Measurements from ENCODE around the gene MYO1A. TPM values are rescaled to one million over a fixed set of nuclear protein-coding genes. Genes with fewer than 3 reads are reported as not detected.

MYO1A gene
- total RNA-seq, 1 experiment from 2014 or later, result 0.26 TPM

- Histone ChIP-seq H3K4me2 (ENCODE audit: insufficient read depth, insufficient read length, low read length) (no peak overlapping the region), H3K27ac (ENCODE audit: insufficient read length, low read depth, low read length) (no peak overlapping the region), H4K5ac (ENCODE audit: insufficient read length, low read depth, low read length) (no peak overlapping the region)
These were observed 62.3 kb downstream of the MYO1A start for GRCh38 chr12:56987551-56988053.

More at GRCh38 chr12:56987551-56988053, 62.3 kb downstream of the MYO1A start:
- H2BK12ac ChIP-seq (ENCODE audit: insufficient read length, low read depth, low read length), result no peak overlapping the region
- no peaks in the 10 kb centered on the region for H3K79me1 ChIP-seq (ENCODE audit: insufficient read depth, low read depth, low read length, poor library complexity, severe bottlenecking)
- H2AFZ ChIP-seq (ENCODE audit: low read length), result no peak overlapping the region
- H3K9me3 ChIP-seq (ENCODE audit: control insufficient read depth, low read depth, low read length), result no peaks in the 10 kb centered on the region
- no peaks in the 10 kb centered on the region for H3K23me2 ChIP-seq (ENCODE audit: insufficient read length, low read depth, low read length, poor library complexity, severe bottlenecking)
- no peaks in the 10 kb centered on the region for H4K20me1 ChIP-seq (ENCODE audit: control insufficient read depth, insufficient read depth, insufficient read length)
- H3K18ac ChIP-seq (ENCODE audit: insufficient read length, low read depth, low read length), result no peak overlapping the region
- no peak overlapping the region for H2BK120ac ChIP-seq (ENCODE audit: low read depth, low read length, poor library complexity, severe bottlenecking)
- H3K79me2 ChIP-seq (ENCODE audit: insufficient read depth, low read length), result no peaks in the 10 kb centered on the region
- H2BK15ac ChIP-seq (ENCODE audit: low read depth, low read length), result no peak overlapping the region
- Mint-ChIP-seq H3K27me3 (ENCODE audit: low read depth) (peaks cover 1% of the 10 kb centered on the region; the same call in 1 of the 2 replicates), H3K36me3 (ENCODE audit: insufficient read depth in 1 of 3, low read depth in 3 of 3) (no peaks in the 10 kb centered on the region; a peak in 1 of 7 replicates), H3K9me3 (no peaks in the 10 kb centered on the region), H3K27ac (no peak overlapping the region), H3K4me3 (peak overlapping the region in 1 of 2 experiments; percentile 22; a peak in 1 of 5 replicates), H3K4me1 (peaks cover 18 to 23% of the 10 kb centered on the region in 2 experiments)
- WGBS (ENCODE audit: extremely low coverage, insufficient read length, low lambda C conversion rate), result no CpG with 5 or more reads among the region's 11 CpGs
- no peak overlapping the region for H3K56ac ChIP-seq (ENCODE audit: insufficient read length, low read depth, low read length)
- H4K91ac ChIP-seq (ENCODE audit: insufficient read length, low read depth, low read length), result no peak overlapping the region
- no peak overlapping the region for H3K9ac ChIP-seq (ENCODE audit: extremely low read depth, insufficient read length, low read length)
- no peak overlapping the region for H3T11ph ChIP-seq (ENCODE audit: low read length)
- H4K8ac ChIP-seq (replicated peaks; ENCODE audit: insufficient read length, low read depth, low read length), result no peak overlapping the region
- H2AK5ac ChIP-seq (ENCODE audit: insufficient read length, low read length), result no peak overlapping the region
- no peaks in the 10 kb centered on the region for H3K27me3 ChIP-seq (ENCODE audit: insufficient read depth, low read length)
- H2BK5ac ChIP-seq (ENCODE audit: insufficient read length, low read length), result no peak overlapping the region
- peak; percentile 96 for TF ChIP-seq CTCF (conservative IDR thresholded peaks at IDR 0.05)
- H2BK20ac ChIP-seq (ENCODE audit: low read depth, low read length, poor library complexity, severe bottlenecking), result no peak overlapping the region
- H3K4ac ChIP-seq (ENCODE audit: low read depth, low read length), result no peak overlapping the region
- H3K4me1 ChIP-seq (ENCODE audit: insufficient read depth, low read length), result peaks cover 3% of the 10 kb centered on the region; the same call in 1 of the 2 replicates
- H3K14ac ChIP-seq (ENCODE audit: insufficient read depth, low read length), result no peak overlapping the region
- peak; percentile 92 for DNase-seq
- H3K23ac ChIP-seq (ENCODE audit: insufficient read length, low read depth, low read length), result no peak overlapping the region

Data from H9 (cell line).